GM21723 (cell line): ENCODE measurements around the gene CDON.

ENCODE experiments used
- ATAC-seq: cut with Tn5 transposase; IDR thresholded peaks from one replicate; pipeline ENCODE4 v1.9.1; 2021; ENCODE audit warnings: mild to moderate bottlenecking, moderate library complexity; ENCODE audit not compliant: unreplicated experiment

Gene CDON

GRCh38 chr11:125945797-125946520 lies 116.7 kb downstream of the CDON start, which contains the start of gene VSIG10L2:
Gene VSIG10L2, plus strand, starts transcription at chr11:125946044. Its CDS starts 12 bp downstream, at chr11:125946056.
- no peak for ATAC-seq

- no peak for ATAC-seq
Measured at GRCh38 chr11:125945011-125945796, 117.5 kb downstream of the CDON start.

- no peak for ATAC-seq
Measured at GRCh38 chr11:125944350-125945010, 118.2 kb downstream of the CDON start.

DNA sequence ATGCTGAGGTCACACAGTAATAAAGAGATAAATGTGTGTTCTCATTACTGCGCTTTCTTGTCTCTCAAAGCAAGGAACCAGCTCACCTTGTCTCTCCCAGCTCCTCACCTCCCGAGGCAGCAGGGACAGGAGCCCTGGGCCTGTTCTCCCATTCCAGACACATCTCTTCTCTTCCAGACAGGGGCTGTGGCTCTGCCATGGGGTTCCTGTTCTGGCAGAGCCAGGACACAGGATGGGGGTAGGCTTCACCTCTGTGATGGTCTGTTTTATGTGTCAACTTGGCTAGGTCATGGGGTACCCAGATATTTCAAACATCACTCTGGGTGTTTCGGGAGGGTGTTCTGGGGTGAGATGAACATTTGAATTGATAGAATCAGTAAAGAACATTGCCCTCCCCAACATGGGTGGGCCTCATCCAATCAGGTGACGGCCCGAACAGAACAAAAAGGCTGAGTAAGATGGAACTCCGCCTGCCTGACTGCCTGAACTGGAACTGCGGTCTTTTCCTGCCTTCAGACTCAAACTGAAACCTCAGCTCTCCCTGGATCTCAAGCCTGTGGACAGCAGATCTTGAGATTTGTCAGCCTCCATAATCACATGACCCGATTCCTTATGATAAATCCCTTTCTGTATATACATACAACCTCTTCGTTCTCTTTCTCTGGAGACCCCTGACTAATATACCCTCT lies 118.9 kb downstream of the CDON start:
- ATAC-seq = no peak

- ATAC-seq = no peak
Measured at GRCh38 chr11:125942771-125943428, 119.8 kb downstream of the CDON start.

- ATAC-seq = no peak
Measured at GRCh38 chr11:125941619-125942611, 120.8 kb downstream of the CDON start.

DNA sequence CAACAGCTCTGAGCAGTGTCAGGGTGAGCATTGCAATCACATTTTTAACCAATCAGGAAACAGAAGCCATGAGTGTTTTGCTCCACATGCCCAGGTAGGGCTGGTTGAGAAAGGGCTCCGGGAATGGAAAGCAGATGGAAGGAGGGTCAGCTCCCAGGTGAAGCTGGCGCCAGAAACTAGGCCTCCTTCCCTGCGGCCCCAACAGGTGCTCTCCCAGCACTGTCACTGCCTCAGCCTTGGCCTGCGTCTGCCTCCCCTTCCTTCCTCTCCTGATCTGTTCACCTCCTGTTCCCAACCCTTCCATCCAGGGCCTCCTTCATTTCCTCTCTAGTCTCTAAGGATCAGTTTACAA lies 121.4 kb downstream of the CDON start:
- ATAC-seq = no peak

DNA sequence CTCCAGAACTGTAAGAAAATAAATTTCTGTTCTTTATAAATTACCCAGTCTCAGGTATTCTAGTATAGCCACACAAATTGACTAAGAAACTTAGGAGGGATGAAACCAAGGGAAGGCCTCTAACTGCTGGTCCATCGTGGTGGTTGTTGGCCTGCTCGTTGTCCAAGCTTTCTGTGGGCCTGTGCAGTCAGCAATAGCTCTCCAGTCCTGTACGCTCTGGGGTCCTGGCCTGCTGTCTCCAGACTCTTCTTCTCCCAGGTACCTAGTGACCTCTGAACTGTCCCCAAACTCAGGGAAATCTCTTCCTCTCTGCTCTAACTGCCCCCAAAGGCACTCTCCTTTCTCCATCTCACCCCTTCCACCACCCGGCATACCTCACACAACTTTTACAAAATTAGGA lies 122.5 kb downstream of the CDON start:
- no peak for ATAC-seq

DNA sequence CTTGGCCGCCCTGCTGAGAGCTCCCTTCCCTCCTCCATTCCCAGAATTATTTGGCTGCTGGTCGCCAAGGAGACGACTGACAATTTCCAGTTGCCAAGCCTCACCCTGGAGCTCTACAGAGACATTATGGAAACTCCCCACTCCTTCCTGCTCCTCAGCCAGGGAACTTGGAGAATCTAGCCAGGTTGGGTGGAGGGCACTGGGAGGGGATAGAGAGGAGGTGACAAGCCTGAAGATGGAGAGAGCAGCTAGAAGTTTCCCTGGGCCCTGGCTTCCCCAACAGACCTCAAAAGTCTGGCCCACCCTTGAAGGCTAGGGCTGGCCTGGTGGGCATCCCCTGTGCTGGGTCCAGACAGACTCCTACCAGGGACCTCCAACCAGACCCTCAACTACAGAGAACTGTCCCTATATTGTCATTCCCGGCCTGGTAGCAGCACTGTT lies 123.6 kb downstream of the CDON start:
- ATAC-seq = no peak

GRCh38 chr11:125938418-125938817 lies 124.2 kb downstream of the CDON start:
- ATAC-seq = no peak

GRCh38 chr11:125935618-125936199 lies 127.0 kb downstream of the CDON start:
- no peak for ATAC-seq

DNA sequence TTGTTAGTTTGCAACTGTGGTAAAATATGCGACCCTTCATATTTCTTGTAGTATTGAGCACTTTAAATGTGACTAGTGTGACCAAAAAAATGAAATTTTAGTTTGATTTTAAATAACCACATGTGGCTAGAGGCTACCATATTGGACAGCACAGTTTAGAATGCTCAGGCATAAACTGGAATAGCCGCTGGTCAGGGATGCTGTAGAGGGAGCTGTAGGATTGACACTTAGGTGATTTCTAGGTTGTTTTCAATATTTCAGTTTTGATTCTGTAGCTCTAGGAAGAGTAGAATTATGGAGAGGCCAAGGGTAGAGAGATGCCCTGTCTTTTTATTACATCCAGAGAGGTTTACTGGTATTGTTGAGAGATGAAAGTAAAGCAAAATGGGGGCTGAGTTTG lies 127.6 kb downstream of the CDON start:
- no peak for ATAC-seq

DNA sequence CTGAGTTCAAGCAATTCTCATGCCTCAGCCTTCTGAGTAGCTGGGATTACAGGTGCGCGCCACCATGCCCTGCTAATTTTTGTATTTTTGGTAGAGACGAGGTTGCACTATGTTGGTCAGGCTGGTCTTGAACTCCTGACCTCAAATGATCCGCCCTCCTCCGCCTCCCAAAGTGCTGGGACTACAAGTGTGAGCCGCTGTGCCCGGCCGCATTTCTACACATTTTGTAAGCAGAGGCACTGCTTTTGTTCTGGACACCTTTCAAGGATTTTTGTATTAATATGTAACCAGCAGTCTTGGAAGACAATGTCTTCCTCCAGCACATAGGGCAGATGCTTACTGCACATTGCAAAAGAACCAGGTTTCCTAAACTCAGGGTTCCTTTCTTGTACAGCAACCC lies 128.2 kb downstream of the CDON start:
- no peak for ATAC-seq

- no peak for ATAC-seq
Measured at GRCh38 chr11:125933030-125933813, 129.4 kb downstream of the CDON start.

GRCh38 chr11:125932301-125932700 lies 130.4 kb downstream of the CDON start:
- no peak for ATAC-seq

DNA sequence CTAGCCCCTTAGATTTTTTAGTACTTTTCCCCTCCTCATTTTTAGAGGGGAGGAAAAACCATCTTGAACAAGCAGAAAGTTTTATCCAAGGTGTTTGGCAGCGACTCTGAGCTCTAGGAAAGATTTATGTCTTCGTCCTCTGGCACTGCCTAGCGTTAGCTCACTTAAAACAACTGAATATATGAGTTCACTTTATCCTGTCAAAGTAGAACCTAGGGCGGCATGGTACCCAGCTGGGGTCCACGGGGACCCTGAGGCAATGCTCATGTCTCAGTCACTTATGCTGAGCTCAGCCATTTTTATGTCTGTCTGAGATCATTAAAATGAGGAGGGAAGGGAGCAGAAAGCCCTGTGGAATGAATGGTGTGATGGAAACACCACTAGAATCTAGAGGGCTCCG lies 131.0 kb downstream of the CDON start:
- no peak for ATAC-seq

GRCh38 chr11:125931116-125931515 lies 131.6 kb downstream of the CDON start:
- no peak for ATAC-seq

- ATAC-seq = no peak
Measured at GRCh38 chr11:125930076-125930450, 132.6 kb downstream of the CDON start.
